RPMI7951 (cell line): ENCODE results near the gene AKAP13. TPM values are rescaled to one million over a fixed set of nuclear protein-coding genes. Genes with fewer than 3 reads are reported as not detected.
"Not testable (repeated sequence)": the region's sequence is repeated elsewhere in the genome, so short reads cannot be mapped to it uniquely, and the experiment has no call there.

Experiments used
- DNase-seq: peaks from one replicate; pipeline ENCODE4 v3.0.0-alpha.2; 2012; ENCODE audit warnings: low read depth
- total RNA-seq: library from RNA; depleted of rRNA; stranded (reverse); fragments of >200 nt; shearing (Covaris generic); gene quantifications from 2 replicates; pipeline ENCODE4 v1.2.3, GENCODE V29; 2014

Gene AKAP13
- total RNA-seq, 1 experiment from 2014 or later, result 28.5 TPM

- DNase-seq, result no peak
These were observed 152.3 kb downstream of the AKAP13 start for GRCh38 chr15:85532689-85533088.

- no peak for DNase-seq
These were observed 153.6 kb downstream of the AKAP13 start for GRCh38 chr15:85534031-85534430.

GRCh38 chr15:85535533-85536330 lies 155.3 kb downstream of the AKAP13 start:
- not testable (repeated sequence) for DNase-seq

GRCh38 chr15:85536341-85536740 lies 155.9 kb downstream of the AKAP13 start:
- DNase-seq, result no peak

- DNase-seq, result no peak
These were observed 159.1 kb downstream of the AKAP13 start for GRCh38 chr15:85539491-85539890.

- no peak for DNase-seq
These were observed 159.8 kb downstream of the AKAP13 start for GRCh38 chr15:85540085-85540797.

- DNase-seq, result no peak
These were observed 161.3 kb downstream of the AKAP13 start for GRCh38 chr15:85541744-85542143.

GRCh38 chr15:85542488-85542887 lies 162.1 kb downstream of the AKAP13 start:
- no peak for DNase-seq

- no peak for DNase-seq
These were observed 162.5 kb downstream of the AKAP13 start for GRCh38 chr15:85542895-85543331.

- DNase-seq, result no peak
These were observed 163.3 kb downstream of the AKAP13 start for GRCh38 chr15:85543741-85544155.

GRCh38 chr15:85545185-85545584 lies 164.8 kb downstream of the AKAP13 start:
- DNase-seq, result no peak

- no peak for DNase-seq
These were observed 165.3 kb downstream of the AKAP13 start for GRCh38 chr15:85545752-85546151.

- DNase-seq, result no peak
These were observed 167.0 kb downstream of the AKAP13 start for GRCh38 chr15:85547386-85547785.

- DNase-seq, result no peak
These were observed 169.9 kb downstream of the AKAP13 start for GRCh38 chr15:85550283-85550682.

- no peak for DNase-seq
These were observed 170.9 kb downstream of the AKAP13 start for GRCh38 chr15:85551221-85551832.

- no peak for DNase-seq
These were observed 174.6 kb downstream of the AKAP13 start for GRCh38 chr15:85554852-85555521.

- DNase-seq, result no peak
These were observed 175.6 kb downstream of the AKAP13 start for GRCh38 chr15:85555875-85556617.

- no peak for DNase-seq
These were observed 176.2 kb downstream of the AKAP13 start for GRCh38 chr15:85556618-85556895.

GRCh38 chr15:85557385-85557784 lies 177.0 kb downstream of the AKAP13 start:
- no peak for DNase-seq

GRCh38 chr15:85558848-85559247 lies 178.4 kb downstream of the AKAP13 start:
- no peak for DNase-seq

GRCh38 chr15:85559530-85559929 lies 179.1 kb downstream of the AKAP13 start:
- DNase-seq, result no peak

- no peak for DNase-seq
These were observed 182.4 kb downstream of the AKAP13 start for GRCh38 chr15:85562824-85563223.
